Sigmoid colon (tissue), 4 donors: ENCODE results near the gene NEO1.

Experiments used
- EP300 ChIP-seq, 4 donors: sonication (generic); formaldehyde crosslinking; IDR thresholded peaks; one replicate each; pipeline ENCODE4 v1.6.1; 2017; ENCODE audit warnings: antibody characterized with exemption in 4 of 4
- POLR2A ChIP-seq, 2 donors: fragments of 450-650 bp; IDR thresholded peaks; one replicate each; pipeline ENCODE4 v1.6.1; 2016; ENCODE audit warnings: antibody characterized with exemption in 2 of 2, mild to moderate bottlenecking in 2 of 2, moderate library complexity in 2 of 2
- POLR2AphosphoS5 ChIP-seq, 4 donors: sonication (generic); formaldehyde crosslinking; IDR thresholded peaks; one replicate each; pipeline ENCODE4 v1.6.1; 2017; ENCODE audit warnings: antibody characterized with exemption in 4 of 4
- TF ChIP-seq, protein P1 (sequence below), 4 experiments: fragments of 450-650 bp in 3 of 4; fragments of 200-600 bp in 1 of 4; IDR thresholded peaks; one replicate each; pipeline ENCODE4 v1.5.1; 2016 to 2019; ENCODE audit warnings: antibody characterized with exemption in 4 of 4, mild to moderate bottlenecking in 3 of 4, moderate library complexity in 2 of 4

DNA sequence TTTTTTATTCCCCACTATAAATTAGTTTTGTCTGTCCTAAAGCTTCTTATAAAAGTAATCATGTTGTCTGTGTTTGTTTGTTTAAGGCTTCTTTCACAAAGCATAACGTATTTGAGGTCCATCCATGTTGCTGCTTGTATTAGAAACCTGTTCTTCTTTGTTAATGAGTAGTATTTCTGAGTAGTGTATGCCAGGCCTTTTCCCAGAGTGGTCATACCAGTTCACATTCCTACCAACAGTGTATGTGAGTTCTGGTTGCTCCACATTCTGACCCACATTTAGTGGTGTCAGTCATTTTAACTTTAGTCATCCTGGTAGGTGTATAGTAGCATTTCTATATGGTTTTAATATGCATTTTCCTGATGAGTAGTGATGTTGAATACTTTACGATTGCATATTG is 98.6 kb downstream of the NEO1 start:
- TF ChIP-seq, protein P1, sequence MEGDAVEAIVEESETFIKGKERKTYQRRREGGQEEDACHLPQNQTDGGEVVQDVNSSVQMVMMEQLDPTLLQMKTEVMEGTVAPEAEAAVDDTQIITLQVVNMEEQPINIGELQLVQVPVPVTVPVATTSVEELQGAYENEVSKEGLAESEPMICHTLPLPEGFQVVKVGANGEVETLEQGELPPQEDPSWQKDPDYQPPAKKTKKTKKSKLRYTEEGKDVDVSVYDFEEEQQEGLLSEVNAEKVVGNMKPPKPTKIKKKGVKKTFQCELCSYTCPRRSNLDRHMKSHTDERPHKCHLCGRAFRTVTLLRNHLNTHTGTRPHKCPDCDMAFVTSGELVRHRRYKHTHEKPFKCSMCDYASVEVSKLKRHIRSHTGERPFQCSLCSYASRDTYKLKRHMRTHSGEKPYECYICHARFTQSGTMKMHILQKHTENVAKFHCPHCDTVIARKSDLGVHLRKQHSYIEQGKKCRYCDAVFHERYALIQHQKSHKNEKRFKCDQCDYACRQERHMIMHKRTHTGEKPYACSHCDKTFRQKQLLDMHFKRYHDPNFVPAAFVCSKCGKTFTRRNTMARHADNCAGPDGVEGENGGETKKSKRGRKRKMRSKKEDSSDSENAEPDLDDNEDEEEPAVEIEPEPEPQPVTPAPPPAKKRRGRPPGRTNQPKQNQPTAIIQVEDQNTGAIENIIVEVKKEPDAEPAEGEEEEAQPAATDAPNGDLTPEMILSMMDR (IDR thresholded peaks at IDR 0.05) = no peak
- no peak for TF ChIP-seq POLR2AphosphoS5 (IDR thresholded peaks at IDR 0.05)
- TF ChIP-seq POLR2A (IDR thresholded peaks at IDR 0.05) = no peak
- no peak for TF ChIP-seq EP300 (IDR thresholded peaks at IDR 0.05)
